Left colon (tissue), 2 donors: ENCODE measurements around the gene RAB15. TPM values are rescaled to one million over a fixed set of nuclear protein-coding genes. Genes with fewer than 3 reads are reported as not detected.

Source experiments
- ATAC-seq: fragments of 200-7000 bp; cut with Tn5 transposase; one replicate; pipeline ENCODE4 v1.9.1; 2020; ENCODE audit warnings: mild to moderate bottlenecking, moderate library complexity
- DNase-seq, 2 donors: peaks; one replicate each; pipeline ENCODE4 v3.0.0-alpha.2; 2020
- intact Hi-C, 2 donors: fragments of 100-400 bp; cut with DNase I in 1 of 2; cut with micrococcal nuclease in 1 of 2; formaldehyde crosslinking; loops; one replicate each; pipeline versions ENCODE4 v1.11.2 to v1.14.0; 2022; cut with DNase I, micrococcal nuclease
- total RNA-seq, 2 donors: library from RNA; stranded (reverse); fragmentation: NEBNext Ultra II Directional; extraction: Animal tissue kit (Norgen Biotek cat#: 25700); gene quantifications; one replicate each; pipeline ENCODE4 v1.2.1, GENCODE V29; 2021
- donor health status: DM: no; HTN: no; CAD: no.
- donor health status: DM: yes; HTN: yes; CAD: no.

Gene RAB15
- total RNA-seq, 2 donors from 2014 or later = 25.9 to 40.3 TPM

GRCh38 chr14:64945431-64946178 is 26.5 kb downstream of the RAB15 start:
- intact Hi-C loops = no loop called here
- ATAC-seq (no peak), DNase-seq (no peak)

GRCh38 chr14:64944861-64945260 is 27.3 kb downstream of the RAB15 start:
- intact Hi-C loops = no loop called here
- ATAC-seq (no peak), DNase-seq (no peak)

- DNase-seq (no peak), ATAC-seq (no peak)
- intact Hi-C loops = no loop called here
These were observed 28.1 kb downstream of the RAB15 start for GRCh38 chr14:64944041-64944440.

GRCh38 chr14:64943556-64943955 is 28.6 kb downstream of the RAB15 start:
- ATAC-seq = no peak
- no peak for DNase-seq

GRCh38 chr14:64942531-64943111 is 29.5 kb downstream of the RAB15 start, which contains the start of gene GPX2:
Gene GPX2 (minus strand): TSS chr14:64942745. CDS start chr14:64942726, 19 bp downstream.
- intact Hi-C loops = no loop called here
- ATAC-seq (peak; percentile 75), DNase-seq (peak; percentile 85 to 94)

More at GRCh38 chr14:64943556-64943955, 28.6 kb downstream of the RAB15 start:
- intact Hi-C loops = no loop called here

- ATAC-seq (no peak), DNase-seq (no peak)
- intact Hi-C loops = no loop called here
These were observed 31.7 kb downstream of the RAB15 start for GRCh38 chr14:64940336-64940910.

GRCh38 chr14:64939817-64940190 is 32.3 kb downstream of the RAB15 start:
- no peak for DNase-seq
- no peak for ATAC-seq
- intact Hi-C loops = no loop called here

GRCh38 chr14:64938972-64939816 is 32.9 kb downstream of the RAB15 start:
- DNase-seq (peak; percentile 49 to 66), ATAC-seq (peak; percentile 17)
- intact Hi-C loops = no loop called here

GRCh38 chr14:64937821-64938193 is 34.3 kb downstream of the RAB15 start:
- intact Hi-C loops = no loop called here
- ATAC-seq = peak; percentile 9

GRCh38 chr14:64937171-64937820 is 34.8 kb downstream of the RAB15 start:
- no peak for ATAC-seq
- DNase-seq = no peak
- intact Hi-C loops = no loop called here

More at GRCh38 chr14:64937821-64938193, 34.3 kb downstream of the RAB15 start:
- DNase-seq = no peak

- DNase-seq (no peak), ATAC-seq (no peak)
- intact Hi-C loops = no loop called here
These were observed 36.6 kb downstream of the RAB15 start for GRCh38 chr14:64935508-64935907.

GRCh38 chr14:64934338-64934929 is 37.7 kb downstream of the RAB15 start:
- no peak for DNase-seq
- no peak for ATAC-seq
- intact Hi-C loops = no loop called here

GRCh38 chr14:64932231-64932630 is 39.9 kb downstream of the RAB15 start:
- DNase-seq (no peak), ATAC-seq (no peak)
- intact Hi-C loops = no loop called here

GRCh38 chr14:64931123-64931522 is 41.0 kb downstream of the RAB15 start:
- DNase-seq = no peak
- intact Hi-C loops = no loop called here
- ATAC-seq = peak; percentile 20

GRCh38 chr14:64930085-64930843 is 41.9 kb downstream of the RAB15 start:
- DNase-seq = no peak
- ATAC-seq = peak; percentile 87
- intact Hi-C loops = no loop called here

GRCh38 chr14:64929014-64929359 is 43.1 kb downstream of the RAB15 start:
- no peak for DNase-seq
- no peak for ATAC-seq
- intact Hi-C loops = no loop called here

GRCh38 chr14:64928239-64929013 is 43.7 kb downstream of the RAB15 start:
- no peak for ATAC-seq
- no peak for DNase-seq
- intact Hi-C loops = no loop called here
